ENCODE data around the gene ZNF117. TPM values are rescaled to one million over a fixed set of nuclear protein-coding genes. Genes with fewer than 3 reads are reported as not detected.
"Not testable (repeated sequence)": the region's sequence is repeated elsewhere in the genome, so short reads cannot be mapped to it uniquely, and the experiment has no call there.

Gene ZNF117
- total and polyA plus RNA-seq, 2 donors (not counting 3 experiments of a cell fraction or from before 2014, with no cell fraction given) = 5.9 to 12.6 TPM

GRCh38 chr7:64934478-64934877 is 56.4 kb downstream of the ZNF117 start:
- no peaks in the 10 kb centered on the region for H3K79me2 ChIP-seq (ENCODE audit: control insufficient read depth, insufficient read depth, low read length)
- no peaks in the 10 kb centered on the region for H3K4me1 ChIP-seq (ENCODE audit: control insufficient read depth, extremely low read depth, insufficient read depth, low read length)
- H3K9me3 ChIP-seq (replicated peaks; ENCODE audit: control insufficient read depth, insufficient read depth, low read length) = no peaks in the 10 kb centered on the region
- TF ChIP-seq JUN (IDR thresholded peaks at IDR 0.05; ENCODE audit: borderline replicate concordance, insufficient read depth, insufficient read length, low read depth) (no peak), POLR2A (IDR thresholded peaks at IDR 0.05; ENCODE audit: low read depth, low read length) (no peak), EZH2 (IDR thresholded peaks at IDR 0.05; ENCODE audit: borderline replicate concordance, low read depth, low read length, severe bottlenecking) (no peak), CTCF (IDR thresholded peaks at IDR 0.05; ENCODE audit: extremely low read depth in 1 of 2, insufficient read depth in 1 of 2, low read depth in 1 of 2, low read length in 2 of 2) (no peak), FOS (IDR thresholded peaks at IDR 0.05; ENCODE audit: borderline replicate concordance, insufficient read depth, low read length) (no peak), GATA2 (IDR thresholded peaks at IDR 0.05; ENCODE audit: insufficient read depth, insufficient read length, low read depth, low read length) (no peak), MYC (IDR thresholded peaks at IDR 0.05; ENCODE audit: low read depth, low read length) (no peak), POLR2AphosphoS5 (IDR thresholded peaks at IDR 0.05; ENCODE audit: insufficient read depth, low read depth, low read length) (no peak)
- TF ChIP-seq, protein P1, sequence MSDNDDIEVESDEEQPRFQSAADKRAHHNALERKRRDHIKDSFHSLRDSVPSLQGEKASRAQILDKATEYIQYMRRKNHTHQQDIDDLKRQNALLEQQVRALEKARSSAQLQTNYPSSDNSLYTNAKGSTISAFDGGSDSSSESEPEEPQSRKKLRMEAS (IDR thresholded peaks at IDR 0.05; ENCODE audit: insufficient read depth, insufficient read length) = no peak
- H2AFZ ChIP-seq (ENCODE audit: low read depth, low read length) = no peak overlapping the region
- H3K27me3 ChIP-seq (ENCODE audit: control insufficient read depth in 2 of 2, insufficient read depth in 2 of 2, low read length in 2 of 2) = no peaks in the 10 kb centered on the region
- ChIA-PET POLR2A (no interaction called here), CTCF (no interaction called here)
- no peak overlapping the region for H3K27ac ChIP-seq (ENCODE audit: insufficient read depth, low read depth, low read length)
- dilution Hi-C loops (cut with MboI; ENCODE audit: extremely low pct_ligation_motif_present, low sequenced_read_pairs) = no loop called here
- DNase-seq (ENCODE audit: low read depth, low spot score) (no peak), FAIRE-seq (no peak)
- H3K36me3 ChIP-seq (ENCODE audit: control insufficient read depth in 2 of 2, extremely low read depth in 1 of 2, insufficient read depth in 2 of 2, low read length in 2 of 2) = no peaks in the 10 kb centered on the region
- H4K20me1 ChIP-seq (replicated peaks; ENCODE audit: control insufficient read depth, extremely low read depth, insufficient read depth, low read length) = no peaks in the 10 kb centered on the region
- H3K9me1 ChIP-seq (replicated peaks; ENCODE audit: control insufficient read depth, extremely low read depth, insufficient read depth, low read length) = no peaks in the 10 kb centered on the region
- intact Hi-C loops (cut with micrococcal nuclease) = no loop called here
- H3K4me3 ChIP-seq (replicated peaks in 1 of 3; ENCODE audit: insufficient read depth in 1 of 3, low read depth in 1 of 3, low read length in 3 of 3) = no peak overlapping the region
- H3K9ac ChIP-seq (replicated peaks; ENCODE audit: extremely low read depth, insufficient read depth, low read length) = no peak overlapping the region
- no peak overlapping the region for H3K4me2 ChIP-seq (ENCODE audit: insufficient read depth, low read length)
- BruUV-seq (replicated peaks) = no TSS peak

DNA sequence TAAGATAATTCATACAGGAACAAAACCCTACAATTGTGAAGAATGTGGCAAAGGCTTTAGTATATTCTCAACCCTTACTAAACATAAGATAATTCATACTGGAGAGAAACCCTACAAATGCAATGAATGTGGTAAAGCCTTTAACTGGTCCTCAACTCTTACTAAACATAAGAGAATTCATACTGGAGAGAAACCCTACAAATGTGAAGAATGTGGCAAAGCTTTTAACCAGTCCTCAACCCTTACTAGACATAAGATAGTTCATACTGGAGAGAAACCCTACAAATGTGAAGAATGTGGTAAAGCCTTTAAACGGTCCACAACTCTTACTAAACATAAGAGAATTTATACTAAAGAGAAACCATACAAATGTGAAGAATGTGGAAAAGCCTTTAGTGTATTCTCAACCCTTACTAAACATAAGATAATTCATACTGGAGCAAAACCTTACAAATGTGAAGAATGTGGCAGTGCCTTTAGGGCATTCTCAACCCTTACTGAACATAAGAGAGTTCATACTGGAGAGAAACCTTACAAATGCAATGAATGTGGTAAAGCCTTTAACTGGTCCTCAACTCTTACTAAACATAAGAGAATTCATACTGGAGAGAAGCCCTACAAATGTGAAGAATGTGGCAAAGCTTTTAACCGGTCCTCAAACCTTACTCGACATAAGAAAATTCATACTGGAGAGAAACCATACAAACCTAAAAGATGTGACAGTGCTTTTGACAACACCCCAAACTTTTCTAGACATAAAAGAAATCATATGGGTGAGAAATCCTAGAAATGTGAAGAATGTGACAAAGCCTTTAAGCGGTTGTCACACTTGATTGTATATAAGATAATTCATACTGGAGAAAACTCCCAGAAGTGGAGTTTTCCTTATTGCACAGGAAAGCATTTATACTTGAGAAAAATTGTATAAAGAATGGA is 62.3 kb downstream of the ZNF117 start:
- DNase-seq (ENCODE audit: low read depth, low spot score); H3K27ac ChIP-seq (ENCODE audit: insufficient read depth, low read depth, low read length); H3K4me2 ChIP-seq (ENCODE audit: insufficient read depth, low read length); BruUV-seq (replicated peaks); CTCF ChIA-PET; FAIRE-seq; H3K36me3 ChIP-seq (ENCODE audit: control insufficient read depth in 2 of 2, extremely low read depth in 1 of 2, insufficient read depth in 2 of 2, low read length in 2 of 2); H3K9ac ChIP-seq (replicated peaks; ENCODE audit: extremely low read depth, insufficient read depth, low read length); H2AFZ ChIP-seq (ENCODE audit: low read depth, low read length); H3K4me1 ChIP-seq (ENCODE audit: control insufficient read depth, extremely low read depth, insufficient read depth, low read length); intact Hi-C loops (cut with micrococcal nuclease); POLR2A ChIA-PET; H3K9me1 ChIP-seq (replicated peaks; ENCODE audit: control insufficient read depth, extremely low read depth, insufficient read depth, low read length); H4K20me1 ChIP-seq (replicated peaks; ENCODE audit: control insufficient read depth, extremely low read depth, insufficient read depth, low read length); H3K79me2 ChIP-seq (ENCODE audit: control insufficient read depth, insufficient read depth, low read length); H3K27me3 ChIP-seq (ENCODE audit: control insufficient read depth in 2 of 2, insufficient read depth in 2 of 2, low read length in 2 of 2); H3K4me3 ChIP-seq (replicated peaks in 1 of 3; ENCODE audit: insufficient read depth in 1 of 3, low read depth in 1 of 3, low read length in 3 of 3); H3K9me3 ChIP-seq (replicated peaks; ENCODE audit: control insufficient read depth, insufficient read depth, low read length); dilution Hi-C loops (cut with MboI; ENCODE audit: extremely low pct_ligation_motif_present, low sequenced_read_pairs): not testable (repeated sequence)
